Stomach smooth muscle (tissue), 2 donors: ENCODE data around the gene SV2C.
"Not testable (repeated sequence)": the region's sequence is repeated elsewhere in the genome, so short reads cannot be mapped to it uniquely, and the experiment has no call there.

Source experiments
- H3K27ac ChIP-seq: one replicate; pipeline ENCODE4 v1.7.0; 2013; ENCODE audit warnings: mild to moderate bottlenecking, low read length, inconsistent platforms
- H3K27me3 ChIP-seq, 2 donors: one replicate each; pipeline ENCODE4 v1.7.0; 2013; ENCODE audit warnings: low read length in 2 of 2; ENCODE audit not compliant: insufficient read depth in 2 of 2, control insufficient read depth in 1 of 2
- H3K36me3 ChIP-seq, 2 donors: one replicate each; pipeline ENCODE4 v1.7.0; 2013; ENCODE audit warnings: low read length in 2 of 2; ENCODE audit not compliant: control insufficient read depth in 2 of 2, insufficient read depth in 2 of 2
- H3K4me1 ChIP-seq: one replicate; pipeline ENCODE4 v1.7.0; 2013; ENCODE audit warnings: low read length; ENCODE audit not compliant: control insufficient read depth, insufficient read depth
- H3K4me3 ChIP-seq, 2 donors: one replicate each; pipeline ENCODE4 v1.7.0; 2013; ENCODE audit warnings: low read length in 2 of 2
- H3K9ac ChIP-seq, 2 donors: one replicate each; pipeline ENCODE4 v1.7.0; 2013; ENCODE audit warnings: low read length in 2 of 2, mild to moderate bottlenecking in 1 of 2
- H3K9me3 ChIP-seq, 2 donors: one replicate each; pipeline ENCODE4 v1.7.0; 2013; ENCODE audit warnings: low read length in 2 of 2; ENCODE audit not compliant: control insufficient read depth in 2 of 2
- donor health status: healthy.
- donor health status: Pancreatic carcinoma.

Gene SV2C

GRCh38 chr5:76367623-76368371, 284.6 kb downstream of the SV2C start:
- H3K36me3 ChIP-seq: no peaks in the 10 kb centered on the region
- no peaks in the 10 kb centered on the region for H3K9me3 ChIP-seq
- H3K27me3 ChIP-seq: no peaks in the 10 kb centered on the region
- no peak overlapping the region for H3K9ac ChIP-seq
- H3K27ac ChIP-seq: no peak overlapping the region
- no peaks in the 10 kb centered on the region for H3K4me1 ChIP-seq
- no peak overlapping the region for H3K4me3 ChIP-seq

DNA sequence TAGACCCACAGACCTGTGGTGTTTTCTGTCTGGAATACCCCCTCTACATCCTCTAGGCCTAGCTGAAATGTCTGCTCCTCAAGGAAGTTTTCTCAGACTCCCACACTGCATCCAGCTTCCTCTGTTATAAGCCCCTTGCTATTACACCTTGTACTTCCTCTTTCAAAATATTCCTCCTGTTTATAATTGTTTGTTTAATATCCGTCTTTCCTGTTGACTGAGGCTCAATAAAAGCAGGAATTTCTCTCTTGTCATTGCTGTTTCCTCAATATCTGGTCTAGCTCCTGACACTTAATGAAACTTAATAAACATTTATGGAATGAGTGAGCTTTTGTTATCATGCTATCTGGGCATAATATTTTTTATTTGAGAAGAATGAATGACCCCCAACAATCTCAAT, 285.8 kb downstream of the SV2C start:
- Histone ChIP-seq H3K36me3 (no peaks in the 10 kb centered on the region), H3K9ac (no peak overlapping the region), H3K27ac (no peak overlapping the region), H3K4me1 (no peaks in the 10 kb centered on the region), H3K9me3 (no peaks in the 10 kb centered on the region), H3K27me3 (no peaks in the 10 kb centered on the region), H3K4me3 (no peak overlapping the region)

GRCh38 chr5:76369668-76370067, 286.5 kb downstream of the SV2C start:
- not testable (repeated sequence) for H3K4me3 ChIP-seq, H3K9me3 ChIP-seq, H3K9ac ChIP-seq, H3K27me3 ChIP-seq, H3K27ac ChIP-seq, H3K4me1 ChIP-seq, H3K36me3 ChIP-seq

- H3K27me3 ChIP-seq: no peaks in the 10 kb centered on the region
- no peaks in the 10 kb centered on the region for H3K9me3 ChIP-seq
- H3K4me3 ChIP-seq: no peak overlapping the region
- no peak overlapping the region for H3K27ac ChIP-seq
- no peaks in the 10 kb centered on the region for H3K36me3 ChIP-seq
- H3K9ac ChIP-seq: no peak overlapping the region
- no peaks in the 10 kb centered on the region for H3K4me1 ChIP-seq
Observed at GRCh38 chr5:76371960-76372322, 288.8 kb downstream of the SV2C start.

GRCh38 chr5:76372323-76373054, 289.3 kb downstream of the SV2C start:
- H3K27me3 ChIP-seq: no peaks in the 10 kb centered on the region
- H3K9ac ChIP-seq: no peak overlapping the region
- no peak overlapping the region for H3K4me3 ChIP-seq
- H3K9me3 ChIP-seq: no peaks in the 10 kb centered on the region
- no peak overlapping the region for H3K27ac ChIP-seq
- H3K36me3 ChIP-seq: no peaks in the 10 kb centered on the region
- H3K4me1 ChIP-seq: no peaks in the 10 kb centered on the region

DNA sequence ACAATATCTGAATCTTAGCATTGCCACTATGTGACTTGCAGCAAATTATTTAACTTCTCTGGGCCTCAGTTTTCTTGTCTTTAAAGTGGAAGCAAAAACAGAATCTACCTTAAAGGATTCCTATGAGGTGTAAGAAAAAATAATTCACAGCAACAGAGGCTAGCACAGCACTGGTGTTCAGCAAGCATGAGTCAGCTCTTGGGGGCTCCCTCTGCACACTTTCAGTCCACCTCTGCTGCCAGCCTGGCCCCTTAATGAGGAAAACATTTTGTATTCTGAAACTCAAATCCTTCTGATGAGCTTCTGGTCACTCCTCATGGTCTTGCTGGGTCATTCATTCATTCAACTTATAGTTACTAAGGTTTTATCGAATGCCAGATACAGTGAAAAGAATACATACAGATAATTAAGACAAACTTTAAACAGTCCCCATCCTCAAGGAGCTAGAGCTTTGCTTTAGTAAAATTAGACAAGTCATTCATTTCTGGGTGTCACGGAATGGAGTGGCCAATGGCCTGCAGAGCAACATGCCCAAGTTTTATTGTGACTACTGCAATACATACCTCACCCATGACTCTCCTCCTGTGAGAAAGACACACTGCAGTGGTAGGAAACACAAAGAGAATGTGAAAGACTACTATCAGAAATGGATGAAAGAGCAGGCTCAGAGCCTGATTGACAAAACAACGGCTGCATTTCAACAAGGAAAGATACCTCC, 293.1 kb downstream of the SV2C start:
- Histone ChIP-seq H3K27ac (no peak overlapping the region), H3K36me3 (no peaks in the 10 kb centered on the region), H3K4me1 (no peaks in the 10 kb centered on the region), H3K9me3 (no peaks in the 10 kb centered on the region), H3K9ac (no peak overlapping the region), H3K4me3 (no peak overlapping the region), H3K27me3 (no peaks in the 10 kb centered on the region)

DNA sequence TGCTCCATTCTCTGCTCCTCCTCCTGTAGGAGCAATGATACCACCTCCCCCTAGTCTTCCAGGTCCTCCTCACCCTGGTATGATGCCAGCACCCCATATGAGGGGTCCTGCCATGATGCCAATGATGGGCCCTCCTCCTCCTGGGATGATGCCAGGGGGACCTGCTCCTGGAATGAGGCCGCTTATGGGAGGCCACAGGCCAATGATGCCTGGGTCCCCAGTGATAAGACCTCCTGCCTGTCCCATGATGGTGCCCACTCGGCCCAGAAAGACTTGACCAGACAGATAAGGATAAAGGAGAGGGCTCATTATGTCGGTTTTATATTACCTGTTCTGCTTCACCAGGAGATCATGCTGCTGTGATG, 293.7 kb downstream of the SV2C start:
- Histone ChIP-seq H3K4me3 (no peak overlapping the region), H3K9me3 (no peaks in the 10 kb centered on the region), H3K27ac (no peak overlapping the region), H3K4me1 (no peaks in the 10 kb centered on the region), H3K27me3 (no peaks in the 10 kb centered on the region), H3K36me3 (no peaks in the 10 kb centered on the region), H3K9ac (no peak overlapping the region)

- Histone ChIP-seq H3K27ac (no peak overlapping the region), H3K9ac (no peak overlapping the region), H3K9me3 (no peaks in the 10 kb centered on the region), H3K27me3 (no peaks in the 10 kb centered on the region), H3K4me1 (no peaks in the 10 kb centered on the region), H3K4me3 (no peak overlapping the region), H3K36me3 (no peaks in the 10 kb centered on the region)
Observed at GRCh38 chr5:76378355-76378754, 295.2 kb downstream of the SV2C start.

- Histone ChIP-seq H3K9ac (no peak overlapping the region), H3K4me1 (no peaks in the 10 kb centered on the region), H3K9me3 (no peaks in the 10 kb centered on the region), H3K27me3 (no peaks in the 10 kb centered on the region), H3K4me3 (no peak overlapping the region), H3K36me3 (no peaks in the 10 kb centered on the region), H3K27ac (no peak overlapping the region)
Observed at GRCh38 chr5:76379316-76379715, 296.1 kb downstream of the SV2C start.

GRCh38 chr5:76379855-76380254, 296.7 kb downstream of the SV2C start:
- H3K27me3 ChIP-seq: no peaks in the 10 kb centered on the region
- H3K4me1 ChIP-seq: no peaks in the 10 kb centered on the region
- no peaks in the 10 kb centered on the region for H3K36me3 ChIP-seq
- no peak overlapping the region for H3K9ac ChIP-seq
- H3K9me3 ChIP-seq: no peaks in the 10 kb centered on the region
- no peak overlapping the region for H3K27ac ChIP-seq
- H3K4me3 ChIP-seq: no peak overlapping the region
